IPS-18c (cell line): ENCODE data around the gene SKA3.
A peak's percentile ranks its signal among the peaks of the same experiment; 100 is the strongest.
"Not testable (repeated sequence)": the region's sequence is repeated elsewhere in the genome, so short reads cannot be mapped to it uniquely, and the experiment has no call there.

Experiments
- H3K4me3 ChIP-seq: 2 replicates; pipeline ENCODE4 v1.7.0; 2013; ENCODE audit warnings: low read depth, mild to moderate bottlenecking, low read length, moderate library complexity; ENCODE audit not compliant: insufficient read depth
- H3K9me3 ChIP-seq: one replicate; pipeline ENCODE4 v1.6.1; 2013; ENCODE audit warnings: mild to moderate bottlenecking, low read length, moderate library complexity; ENCODE audit not compliant: control insufficient read depth, insufficient read depth

Gene SKA3

DNA sequence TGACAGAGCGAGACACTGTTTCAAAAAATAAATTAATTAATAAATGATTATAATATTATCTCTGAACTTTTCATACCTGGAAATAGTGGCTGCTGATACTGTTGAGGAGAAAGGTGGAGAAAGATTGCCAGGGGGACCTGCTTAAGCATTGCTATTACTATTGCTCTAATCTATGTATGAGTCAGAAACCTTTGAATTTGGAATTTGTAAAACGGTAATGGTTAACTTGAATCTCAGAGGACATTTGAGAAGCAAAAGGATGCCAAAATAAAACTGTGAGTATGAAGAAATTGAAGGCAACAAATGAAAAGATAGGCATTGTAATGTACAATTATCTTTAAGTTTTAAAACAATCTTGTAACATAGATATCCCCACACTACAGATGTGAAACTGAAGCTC, 5.3 kb upstream of the SKA3 start:
- Histone ChIP-seq H3K9me3 (no peaks in the 10 kb centered on the region), H3K4me3 (no peak overlapping the region)

GRCh38 chr13:21176982-21177284, 581 bp upstream of the SKA3 start:
- Histone ChIP-seq H3K4me3 (peak overlapping the region; percentile 92), H3K9me3 (no peaks in the 10 kb centered on the region)

GRCh38 chr13:21175656-21176214, 617 bp downstream of the SKA3 start:
- peak overlapping the region; percentile 92 for H3K4me3 ChIP-seq
- H3K9me3 ChIP-seq, result no peaks in the 10 kb centered on the region

DNA sequence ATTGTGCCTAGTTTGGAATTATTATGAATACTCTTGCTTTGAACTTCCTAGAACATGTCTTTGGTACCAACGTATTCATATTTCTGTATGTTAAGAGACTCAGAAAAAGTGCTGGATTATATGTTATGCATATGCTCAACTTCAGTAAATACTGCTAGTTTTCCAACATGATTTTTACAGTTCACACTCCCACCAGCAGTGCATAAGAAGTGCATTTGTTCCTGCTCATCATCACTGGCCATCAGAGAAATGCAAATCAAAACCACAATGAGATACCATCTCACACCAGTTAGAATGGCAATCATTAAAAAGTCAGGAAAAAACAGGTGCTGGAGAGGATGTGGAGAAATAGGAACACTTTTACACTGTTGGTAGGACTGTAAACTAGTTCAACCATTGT, 2.6 kb downstream of the SKA3 start:
- H3K4me3 ChIP-seq, H3K9me3 ChIP-seq: not testable (repeated sequence)

GRCh38 chr13:21171420-21171819, 4.9 kb downstream of the SKA3 start:
- Histone ChIP-seq H3K9me3 (no peaks in the 10 kb centered on the region), H3K4me3 (no peak overlapping the region)

DNA sequence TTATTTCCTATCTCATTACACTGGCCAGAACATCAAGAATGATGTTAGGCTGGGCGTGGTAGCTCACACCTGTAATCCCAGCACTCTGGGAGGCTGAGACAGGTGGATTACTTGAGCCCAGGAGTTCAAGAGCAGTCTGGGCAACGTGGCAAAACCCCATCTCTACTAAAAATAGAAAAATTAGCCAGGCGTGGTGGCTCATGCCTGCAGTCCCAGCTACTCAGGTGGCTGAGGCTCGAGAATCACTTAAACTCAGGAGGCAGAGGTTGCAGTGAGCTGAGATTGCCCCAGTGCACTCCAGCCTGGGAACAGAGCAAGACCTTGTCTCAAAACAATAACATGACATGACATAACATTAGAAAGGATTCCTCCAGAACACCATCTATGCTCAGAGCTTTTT, 10.7 kb downstream of the SKA3 start:
- H3K4me3 ChIP-seq, H3K9me3 ChIP-seq: not testable (repeated sequence)

DNA sequence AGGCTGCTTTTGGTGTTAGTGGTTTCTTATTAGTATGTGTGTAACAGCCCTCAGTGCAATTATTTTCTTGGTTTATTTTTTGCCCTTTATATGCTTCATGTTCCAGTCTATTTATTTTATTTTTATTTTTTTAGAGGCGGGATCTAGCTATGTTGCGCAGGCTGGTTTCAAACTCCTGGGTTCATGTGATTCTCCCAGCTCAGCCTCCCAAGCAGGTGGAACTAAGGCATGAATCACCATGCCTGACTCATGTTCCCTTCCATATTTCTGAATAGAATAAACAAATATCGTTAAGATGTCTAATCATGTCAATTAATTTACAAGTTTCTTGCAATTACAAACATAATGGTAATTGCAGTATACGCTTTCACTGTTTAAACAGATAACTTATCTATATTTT, 11.7 kb downstream of the SKA3 start:
- Histone ChIP-seq H3K9me3 (no peaks in the 10 kb centered on the region), H3K4me3 (no peak overlapping the region)

- Histone ChIP-seq H3K4me3 (no peak overlapping the region), H3K9me3 (no peaks in the 10 kb centered on the region)
Observed at GRCh38 chr13:21152251-21152899, 24.0 kb downstream of the SKA3 start.

GRCh38 chr13:21150013-21150412, 26.3 kb downstream of the SKA3 start:
- no peaks in the 10 kb centered on the region for H3K9me3 ChIP-seq
- H3K4me3 ChIP-seq, result no peak overlapping the region

DNA sequence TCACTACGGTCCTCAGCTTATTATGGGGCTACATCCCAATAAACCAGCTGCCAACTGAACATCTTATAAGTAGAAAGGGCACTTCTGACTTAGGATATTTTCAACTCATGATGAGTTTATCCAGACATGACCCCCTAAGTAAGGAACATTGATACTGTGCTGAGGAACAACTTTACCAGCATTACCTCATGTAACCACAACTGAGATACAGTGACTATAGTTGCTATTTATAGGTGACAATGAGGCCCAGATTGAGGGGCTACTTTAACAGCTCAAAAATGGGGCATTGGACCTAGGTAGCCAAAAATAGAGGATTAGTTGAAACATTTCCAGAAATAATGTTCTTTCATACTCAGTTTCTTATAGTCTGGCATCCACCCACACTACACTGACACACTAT, 26.8 kb downstream of the SKA3 start:
- no peak overlapping the region for H3K4me3 ChIP-seq
- H3K9me3 ChIP-seq, result no peaks in the 10 kb centered on the region

GRCh38 chr13:21148557-21149258, 27.6 kb downstream of the SKA3 start:
- H3K9me3 ChIP-seq, result no peaks in the 10 kb centered on the region
- no peak overlapping the region for H3K4me3 ChIP-seq

DNA sequence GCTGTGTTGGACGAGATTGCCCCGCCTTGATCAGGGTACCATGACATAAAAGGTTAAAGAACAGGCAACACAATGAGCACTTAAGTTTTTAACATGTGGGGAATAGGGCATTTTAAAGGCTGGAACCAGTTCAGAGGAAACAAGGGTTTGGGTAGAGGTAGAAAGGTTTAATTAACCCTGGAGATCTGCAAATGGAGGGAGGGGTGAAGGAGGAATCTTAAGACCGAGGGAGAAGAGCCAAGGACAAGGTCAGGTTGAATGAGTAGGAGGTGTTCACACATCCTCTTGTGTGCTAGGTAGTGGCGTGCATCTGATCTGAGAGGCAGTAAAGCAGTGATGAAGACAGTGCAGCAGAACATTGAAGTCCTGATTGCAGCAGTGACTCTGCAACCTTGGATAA, 28.5 kb downstream of the SKA3 start:
- Histone ChIP-seq H3K9me3 (no peaks in the 10 kb centered on the region), H3K4me3 (no peak overlapping the region)

DNA sequence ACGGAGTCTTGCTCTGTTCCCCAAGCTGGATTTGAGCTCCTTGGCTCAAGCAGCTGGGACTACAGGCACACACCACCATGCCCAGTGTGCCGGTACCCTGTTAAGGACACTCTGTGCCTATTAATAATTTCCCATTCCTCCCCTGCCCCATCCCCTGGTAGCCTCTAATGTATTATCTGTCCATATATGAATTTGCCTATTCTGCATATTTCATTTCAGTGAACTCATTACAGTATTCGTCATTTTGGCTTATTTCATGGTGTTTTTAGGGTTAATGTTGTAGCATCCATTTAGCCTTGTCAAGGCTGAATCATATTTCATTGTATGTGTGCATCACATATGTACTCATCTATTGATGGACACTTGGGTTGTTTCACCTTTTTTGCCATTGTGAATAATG, 33.6 kb downstream of the SKA3 start:
- H3K4me3 ChIP-seq, result no peak overlapping the region
- no peaks in the 10 kb centered on the region for H3K9me3 ChIP-seq

DNA sequence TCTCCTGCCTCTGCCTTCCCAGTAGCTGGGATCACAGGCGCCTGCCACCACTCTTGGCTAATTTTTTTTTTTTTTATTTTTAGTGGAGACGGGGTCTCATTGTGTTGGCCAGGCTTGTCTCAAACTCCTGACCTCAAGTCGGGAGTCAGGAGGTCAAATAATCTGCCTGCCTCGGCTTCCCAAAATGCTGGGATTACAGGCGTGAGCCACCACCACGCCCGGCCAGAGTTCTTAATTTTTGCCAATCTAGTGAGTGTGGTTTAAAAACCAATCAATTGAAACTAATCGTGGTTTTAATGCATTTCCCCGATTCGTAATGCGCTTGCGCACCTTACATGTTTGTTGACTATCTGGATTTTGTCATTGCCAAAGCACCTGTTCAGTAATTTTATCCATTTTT, 37.0 kb downstream of the SKA3 start:
- H3K9me3 ChIP-seq, result no peaks in the 10 kb centered on the region
- no peak overlapping the region for H3K4me3 ChIP-seq

GRCh38 chr13:21138561-21138960, 37.8 kb downstream of the SKA3 start:
- H3K4me3 ChIP-seq, result no peak overlapping the region
- H3K9me3 ChIP-seq, result no peaks in the 10 kb centered on the region

DNA sequence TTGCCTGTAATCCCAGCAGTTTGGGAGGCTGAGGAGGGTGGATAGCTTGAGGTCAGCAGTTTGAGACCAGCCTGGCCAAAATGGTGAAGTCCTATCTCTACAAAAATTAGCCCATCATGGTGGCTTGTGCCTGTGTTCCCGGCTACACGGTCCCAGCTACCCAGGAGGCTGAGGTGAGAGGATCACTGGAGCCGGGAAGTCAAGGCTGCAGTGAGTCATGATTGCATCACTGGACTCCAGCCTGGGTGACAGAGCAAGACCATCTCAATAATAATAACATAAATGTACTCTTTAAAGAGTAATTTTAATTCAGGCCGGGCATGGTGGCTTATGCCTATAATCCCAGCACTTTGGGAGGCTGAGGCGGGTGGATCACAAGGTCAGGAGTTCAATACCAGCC, 38.7 kb downstream of the SKA3 start:
- H3K4me3 ChIP-seq, result no peak overlapping the region
- no peaks in the 10 kb centered on the region for H3K9me3 ChIP-seq

DNA sequence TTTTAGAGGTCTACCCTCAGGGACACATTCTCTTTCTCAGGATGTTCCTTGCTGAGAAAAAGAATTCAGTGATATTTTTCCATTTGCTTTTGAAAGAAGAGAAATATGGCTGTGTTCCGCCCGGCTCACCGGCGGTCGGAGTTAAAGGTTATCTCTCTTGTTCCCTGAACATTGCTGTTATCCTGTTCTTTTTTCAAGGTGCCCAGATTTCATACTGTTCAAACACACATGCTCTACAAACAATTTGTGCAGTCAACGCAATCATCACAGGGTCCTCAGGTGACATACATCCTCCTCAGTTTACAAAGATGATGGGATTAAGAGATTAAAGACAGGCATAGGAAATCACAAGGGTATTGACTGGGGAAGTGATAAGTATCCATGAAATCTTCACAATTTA, 40.5 kb downstream of the SKA3 start:
- not testable (repeated sequence) for H3K4me3 ChIP-seq, H3K9me3 ChIP-seq

DNA sequence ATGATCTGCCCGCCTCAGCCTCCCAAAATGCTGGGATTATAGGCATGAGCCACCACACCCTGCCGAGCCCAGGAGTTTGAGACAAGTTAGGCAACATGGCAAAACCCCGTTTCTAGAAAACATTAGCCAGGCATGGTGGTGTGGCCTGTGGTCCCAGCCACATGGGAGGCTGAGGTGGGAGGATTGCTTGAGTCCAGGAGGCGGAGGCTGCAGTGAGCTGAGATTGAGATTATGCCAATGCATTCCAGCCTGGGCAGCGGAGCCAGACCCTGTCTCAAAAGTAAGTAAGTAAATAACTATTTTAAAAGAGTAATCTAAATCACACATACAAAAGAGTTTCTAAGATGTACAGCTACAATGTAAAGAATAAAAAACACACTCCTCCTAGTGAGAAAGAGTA, 41.9 kb downstream of the SKA3 start:
- H3K4me3 ChIP-seq, result no peak overlapping the region
- H3K9me3 ChIP-seq, result no peaks in the 10 kb centered on the region

DNA sequence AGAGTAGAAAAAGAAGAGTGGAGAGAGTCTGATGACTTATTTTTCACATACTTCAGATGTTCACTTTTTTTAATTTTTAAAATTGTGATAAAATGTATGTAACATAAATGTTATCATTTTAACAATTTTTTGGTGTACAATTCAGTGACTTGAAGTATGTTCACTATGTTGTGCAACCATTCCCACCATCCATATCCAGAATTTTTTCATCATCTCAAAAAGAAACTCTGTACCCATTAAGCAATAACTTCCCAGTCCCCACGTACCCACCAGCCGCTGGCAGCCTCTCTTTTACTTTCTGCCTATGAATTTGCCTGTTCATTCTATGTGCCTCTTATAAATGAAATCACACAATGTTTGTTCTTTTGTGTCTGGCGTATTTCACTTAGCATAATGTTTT, 43.3 kb downstream of the SKA3 start:
- Histone ChIP-seq H3K4me3 (no peak overlapping the region), H3K9me3 (no peaks in the 10 kb centered on the region)
